ENCODE data around the gene TXNL4A.

The TXNL4A gene

DNA sequence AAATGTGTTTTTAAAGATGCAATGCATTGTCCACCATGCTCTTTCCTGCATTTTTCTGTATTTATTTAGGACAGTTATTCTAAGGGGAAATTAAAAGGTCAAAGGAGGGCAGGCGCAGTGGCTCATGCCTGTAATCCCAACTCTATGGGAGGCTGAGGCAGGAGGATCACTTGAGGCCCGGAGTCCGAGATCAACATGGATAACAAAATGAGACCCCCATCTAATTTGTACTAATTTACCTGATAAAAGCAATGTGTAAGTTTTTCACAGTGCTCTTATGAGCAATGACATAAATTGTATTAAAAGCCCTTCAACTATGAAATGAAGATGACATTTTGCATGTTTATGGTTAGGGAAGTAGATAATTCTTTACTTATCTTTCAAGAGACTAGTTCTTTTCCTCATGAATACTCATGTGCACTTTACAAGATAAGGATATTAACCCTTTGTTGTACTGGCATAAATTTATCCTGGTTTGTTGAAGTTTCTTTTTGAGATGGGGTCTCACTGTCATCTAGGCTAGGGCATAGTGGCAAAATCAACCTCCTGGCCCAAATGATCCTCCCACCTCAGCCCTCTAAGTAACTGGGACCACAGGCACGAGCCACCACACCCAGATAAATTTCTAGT is 14.2 kb downstream of the TXNL4A start (continued):
- no peak for TF ChIP-seq ISL1 (CRISPR knock-in tag; IDR thresholded peaks at IDR 0.05)

GRCh38 chr18:79973517-79973916 is 14.8 kb downstream of the TXNL4A start:
- no peak for ATAC-seq
- no peak for TF ChIP-seq ARNTL (CRISPR knock-in tag; IDR thresholded peaks at IDR 0.05; ENCODE audit: borderline replicate concordance, low read depth)
- no peak for TF ChIP-seq ISL1 (CRISPR knock-in tag; IDR thresholded peaks at IDR 0.05)
- TF ChIP-seq ZC3H10 (CRISPR knock-in tag; IDR thresholded peaks at IDR 0.05): no peak
- no peak for TF ChIP-seq PATZ1 (CRISPR knock-in tag; IDR thresholded peaks at IDR 0.05; ENCODE audit: borderline replicate concordance)
- TF ChIP-seq ZFP30 (CRISPR knock-in tag; IDR thresholded peaks at IDR 0.05): no peak
- no peak for TF ChIP-seq ZNF8 (CRISPR knock-in tag; IDR thresholded peaks at IDR 0.05)
- no peak for TF ChIP-seq RARB (CRISPR knock-in tag; IDR thresholded peaks at IDR 0.05)
- no peak for TF ChIP-seq TSHZ2 (CRISPR knock-in tag; IDR thresholded peaks at IDR 0.05)
- no peak for TF ChIP-seq CSDC2 (CRISPR knock-in tag; IDR thresholded peaks at IDR 0.05)
- TF ChIP-seq ZNF565 (CRISPR knock-in tag; conservative IDR thresholded peaks at IDR 0.05; ENCODE audit: low read depth): no peak
- no peak for TF ChIP-seq ZNF70 (CRISPR knock-in tag; IDR thresholded peaks at IDR 0.05)
- no peak for TF ChIP-seq TCF4 (CRISPR knock-in tag; IDR thresholded peaks at IDR 0.05; ENCODE audit: borderline replicate concordance)
- no peak for TF ChIP-seq PPARA (CRISPR knock-in tag; IDR thresholded peaks at IDR 0.05; ENCODE audit: borderline replicate concordance)
- no peak for TF ChIP-seq ESRRG (CRISPR knock-in tag; IDR thresholded peaks at IDR 0.05)
- no peak for TF ChIP-seq CREB5 (CRISPR knock-in tag; IDR thresholded peaks at IDR 0.05; ENCODE audit: low read depth)

GRCh38 chr18:79972720-79973119 is 15.6 kb downstream of the TXNL4A start:
- ATAC-seq: no peak
- no peak for TF ChIP-seq ZC3H10 (CRISPR knock-in tag; IDR thresholded peaks at IDR 0.05)
- TF ChIP-seq POU6F1 (CRISPR knock-in tag; IDR thresholded peaks at IDR 0.05; ENCODE audit: borderline replicate concordance, low read depth): no peak
- TF ChIP-seq ARNTL (CRISPR knock-in tag; IDR thresholded peaks at IDR 0.05; ENCODE audit: borderline replicate concordance, low read depth): no peak
- no peak for TF ChIP-seq ISL1 (CRISPR knock-in tag; IDR thresholded peaks at IDR 0.05)
- TF ChIP-seq TCF4 (CRISPR knock-in tag; IDR thresholded peaks at IDR 0.05; ENCODE audit: borderline replicate concordance): no peak
- no peak for TF ChIP-seq ZNF70 (CRISPR knock-in tag; IDR thresholded peaks at IDR 0.05)
- TF ChIP-seq PATZ1 (CRISPR knock-in tag; IDR thresholded peaks at IDR 0.05; ENCODE audit: borderline replicate concordance): no peak
- TF ChIP-seq ZNF8 (CRISPR knock-in tag; IDR thresholded peaks at IDR 0.05): no peak

DNA sequence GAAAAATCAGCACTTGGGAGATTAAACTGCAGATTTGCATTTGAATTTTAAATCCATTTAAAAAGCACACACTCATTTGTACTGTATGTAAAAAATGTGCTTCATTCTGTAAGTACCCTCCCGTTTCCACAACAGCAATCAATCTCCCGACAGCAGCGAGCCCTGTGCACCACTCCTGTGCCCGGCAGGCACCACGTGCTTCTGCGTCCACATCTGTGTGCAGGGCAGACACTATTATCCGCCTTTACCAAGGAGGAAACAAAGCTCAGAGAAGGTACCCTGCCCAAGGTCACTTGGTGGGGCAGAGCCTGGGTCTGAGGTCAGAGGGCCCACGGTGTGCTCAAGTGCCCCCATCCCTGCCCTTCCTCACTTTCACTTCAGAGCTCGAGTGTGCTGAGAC is 16.4 kb downstream of the TXNL4A start:
- ATAC-seq: no peak
- TF ChIP-seq ISL1 (CRISPR knock-in tag; IDR thresholded peaks at IDR 0.05) (no peak), ZNF565 (CRISPR knock-in tag; conservative IDR thresholded peaks at IDR 0.05; ENCODE audit: low read depth) (no peak), POU6F1 (CRISPR knock-in tag; IDR thresholded peaks at IDR 0.05; ENCODE audit: borderline replicate concordance, low read depth) (no peak)
